K562 (cell line): ENCODE data around the gene CRABP1. TPM values are rescaled to one million over a fixed set of nuclear protein-coding genes. Genes with fewer than 3 reads are reported as not detected.

ENCODE experiments used
- ADNP ChIP-seq: fragments of 200-800 bp; sonication (Bioruptor generic); IDR thresholded peaks from 2 replicates; pipeline ENCODE4 v1.6.1; 2016; ENCODE audit warnings: missing genetic modification characterization, missing compliant biosample characterization
- CBX5 ChIP-seq: IDR thresholded peaks from 2 replicates; pipeline ENCODE4 v1.6.1; 2014; ENCODE audit warnings: low read depth, borderline replicate concordance
- EP300 ChIP-seq: IDR thresholded peaks from 2 replicates; pipeline ENCODE4 v1.6.1; 2012; ENCODE audit warnings: low read length, improper control_type of control experiment
- LARP7 ChIP-seq: fragments of 450-650 bp; IDR thresholded peaks from 2 replicates; pipeline ENCODE4 v1.6.1; 2016
- POLR2AphosphoS5 ChIP-seq: IDR thresholded peaks from 2 replicates; pipeline ENCODE4 v1.6.1; 2011; ENCODE audit warnings: mild to moderate bottlenecking, low read depth, low read length, moderate library complexity; ENCODE audit not compliant: control insufficient read depth, insufficient read depth
- RFX7 ChIP-seq: fragments of 250-450 bp; sonication (Bioruptor Pico); IDR thresholded peaks from 2 replicates; pipeline ENCODE4 v1.5.1; 2021; ENCODE audit warnings: mild to moderate bottlenecking
- SAFB2 ChIP-seq: fragments of 200-400 bp; formaldehyde crosslinking; IDR thresholded peaks from 2 replicates; pipeline ENCODE4 v1.6.1; 2018; ENCODE audit warnings: borderline replicate concordance, low read length, low read depth, moderate library complexity; ENCODE audit not compliant: severe bottlenecking
- TAF15 ChIP-seq: fragments of 200-400 bp; formaldehyde crosslinking; IDR thresholded peaks from 2 replicates; pipeline ENCODE4 v1.6.1; 2017; ENCODE audit warnings: mild to moderate bottlenecking, low read depth, low read length, moderate library complexity
- YY1 ChIP-seq, 3 experiments: IDR thresholded peaks; 2 replicates each; pipeline ENCODE4 v1.6.1; 2011; ENCODE audit warnings: low read length in 2 of 3, mild to moderate bottlenecking in 2 of 3, moderate library complexity in 2 of 3, borderline replicate concordance in 1 of 3, control low read depth in 1 of 3, low read depth in 1 of 3; ENCODE audit not compliant: insufficient read depth in 3 of 3, insufficient replicate concordance in 2 of 3, control insufficient read depth in 1 of 3, insufficient read length in 1 of 3; ENCODE audit errors: extremely low read depth in 1 of 3
- ZNF146 ChIP-seq: IDR thresholded peaks from one replicate; pipeline ENCODE4 v1.6.1; 2018; ENCODE audit warnings: missing compliant biosample characterization; ENCODE audit not compliant: unreplicated experiment
- ZNF165 ChIP-seq: fragments of 250-450 bp; sonication (Bioruptor Pico); IDR thresholded peaks from 2 replicates; pipeline ENCODE4 v1.4.0; 2020; ENCODE audit warnings: borderline replicate concordance
- polyA plus RNA-seq, 8 experiments: library from polyadenylated mRNA; depleted of rRNA in 4 of 8; stranded (reverse) in 5 of 8; unstranded in 3 of 8; fragments of >200 nt; fragmentation: Nextera tagmentation in 2 of 8; fragmentation: Illumina TruSeq in 1 of 8; extraction: Ambion mirVana in 2 of 8; extraction: Trizol in 1 of 8; gene quantifications; 2 replicates each; pipeline versions ENCODE4 v1.2.1 to v1.2.3, GENCODE V29; 2011 to 2014; ENCODE audit warnings: inconsistent platforms in 1 of 8, missing spikeins in 1 of 8
- total RNA-seq, 7 experiments: library from RNA; depleted of rRNA in 6 of 7; stranded (reverse); fragments of >200 nt in 6 of 7; fragmentation: Illumina TruSeq in 2 of 7; extraction: Trizol in 2 of 7; gene quantifications; 2 replicates each; pipeline versions ENCODE4 v1.2.1 to v1.2.3, GENCODE V29; 2011 to 2021; ENCODE audit warnings: low replicate concordance in 1 of 7
- TF ChIP-seq, protein P1 (sequence below), 3 experiments: IDR thresholded peaks in 2 of 3; conservative IDR thresholded peaks in 1 of 3; 2 replicates each; pipeline ENCODE4 v1.5.1; 2011 to 2012; ENCODE audit warnings: low read length in 3 of 3, mild to moderate bottlenecking in 3 of 3, control low read depth in 2 of 3, improper control_type of control experiment in 1 of 3, inconsistent platforms in 1 of 3, low read depth in 1 of 3, mixed read lengths in 1 of 3, moderate library complexity in 1 of 3; ENCODE audit not compliant: insufficient read depth in 2 of 3
- TF ChIP-seq, protein P2 (sequence below), 2 experiments: IDR thresholded peaks; 2 replicates each; pipeline ENCODE4 v1.6.1; 2011; ENCODE audit warnings: borderline replicate concordance in 1 of 2, control low read depth in 1 of 2, low read depth in 1 of 2, low read length in 1 of 2, mild to moderate bottlenecking in 1 of 2, mixed read lengths in 1 of 2, moderate library complexity in 1 of 2; ENCODE audit not compliant: insufficient read depth in 1 of 2, insufficient read length in 1 of 2, poor library complexity in 1 of 2, severe bottlenecking in 1 of 2; ENCODE audit errors: extremely low read depth in 1 of 2
- TF ChIP-seq, protein P3 (sequence below), 2 experiments: fragments of 450-650 bp; formaldehyde crosslinking in 1 of 2; IDR thresholded peaks; 2 replicates each; pipeline versions ENCODE4 v1.4.0 to v1.6.1; 2014 to 2020; ENCODE audit warnings: mild to moderate bottlenecking in 2 of 2, borderline replicate concordance in 1 of 2, low read depth in 1 of 2

CRABP1 gene
- total and polyA plus RNA-seq, 9 of the 15 experiments (the other 6 are each of a cell fraction or from before 2014, with no cell fraction given) = 0.60 TPM; not detected in 8

DNA sequence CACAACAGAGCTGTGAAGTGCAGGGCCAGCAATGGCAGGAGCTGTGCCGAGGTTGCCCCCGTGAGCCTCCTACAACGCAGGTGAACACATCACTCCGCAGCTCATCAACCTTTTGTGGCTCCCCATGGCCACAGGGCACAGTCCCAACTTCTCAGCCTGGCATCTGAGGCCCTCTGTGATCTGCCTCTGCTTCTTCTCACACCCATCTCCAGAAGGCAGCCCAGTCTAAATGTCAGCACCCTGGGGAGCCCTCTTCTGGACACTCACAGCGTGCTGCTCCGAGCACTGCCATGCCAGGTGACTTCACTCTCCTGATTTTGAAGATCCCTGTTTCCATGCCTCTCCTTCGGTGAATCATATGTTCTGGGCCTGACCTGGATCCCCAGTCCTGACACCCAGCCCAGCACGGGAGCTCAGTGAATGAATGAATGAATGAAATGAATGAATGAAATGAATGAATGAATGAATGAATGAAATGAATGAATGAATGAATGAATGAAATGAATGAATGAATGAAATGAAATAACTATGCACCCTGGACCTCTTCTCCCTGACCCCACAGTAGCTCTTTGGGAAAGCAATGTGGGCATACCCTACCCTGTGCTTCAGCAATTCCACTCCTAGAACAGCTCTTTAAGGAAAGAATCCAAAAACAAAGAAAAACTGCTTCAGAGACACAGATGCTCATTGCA is 22.9 kb upstream of the CRABP1 start (continued):
- TF ChIP-seq, protein P1, sequence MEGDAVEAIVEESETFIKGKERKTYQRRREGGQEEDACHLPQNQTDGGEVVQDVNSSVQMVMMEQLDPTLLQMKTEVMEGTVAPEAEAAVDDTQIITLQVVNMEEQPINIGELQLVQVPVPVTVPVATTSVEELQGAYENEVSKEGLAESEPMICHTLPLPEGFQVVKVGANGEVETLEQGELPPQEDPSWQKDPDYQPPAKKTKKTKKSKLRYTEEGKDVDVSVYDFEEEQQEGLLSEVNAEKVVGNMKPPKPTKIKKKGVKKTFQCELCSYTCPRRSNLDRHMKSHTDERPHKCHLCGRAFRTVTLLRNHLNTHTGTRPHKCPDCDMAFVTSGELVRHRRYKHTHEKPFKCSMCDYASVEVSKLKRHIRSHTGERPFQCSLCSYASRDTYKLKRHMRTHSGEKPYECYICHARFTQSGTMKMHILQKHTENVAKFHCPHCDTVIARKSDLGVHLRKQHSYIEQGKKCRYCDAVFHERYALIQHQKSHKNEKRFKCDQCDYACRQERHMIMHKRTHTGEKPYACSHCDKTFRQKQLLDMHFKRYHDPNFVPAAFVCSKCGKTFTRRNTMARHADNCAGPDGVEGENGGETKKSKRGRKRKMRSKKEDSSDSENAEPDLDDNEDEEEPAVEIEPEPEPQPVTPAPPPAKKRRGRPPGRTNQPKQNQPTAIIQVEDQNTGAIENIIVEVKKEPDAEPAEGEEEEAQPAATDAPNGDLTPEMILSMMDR (IDR thresholded peaks at IDR 0.05 in 2 of 3, conservative IDR thresholded peaks at IDR 0.05 in 1 of 3; ENCODE audit: insufficient read depth in 2 of 3, low read depth in 1 of 3, low read length in 3 of 3) = peak; percentile 47 to 54 (median 53)
- TF ChIP-seq, protein P2, sequence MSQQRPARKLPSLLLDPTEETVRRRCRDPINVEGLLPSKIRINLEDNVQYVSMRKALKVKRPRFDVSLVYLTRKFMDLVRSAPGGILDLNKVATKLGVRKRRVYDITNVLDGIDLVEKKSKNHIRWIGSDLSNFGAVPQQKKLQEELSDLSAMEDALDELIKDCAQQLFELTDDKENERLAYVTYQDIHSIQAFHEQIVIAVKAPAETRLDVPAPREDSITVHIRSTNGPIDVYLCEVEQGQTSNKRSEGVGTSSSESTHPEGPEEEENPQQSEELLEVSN (IDR thresholded peaks at IDR 0.05; ENCODE audit: borderline replicate concordance in 1 of 2, extremely low read depth in 1 of 2, insufficient read depth in 1 of 2, insufficient read length in 1 of 2, low read depth in 1 of 2, low read length in 1 of 2, poor library complexity in 1 of 2, severe bottlenecking in 1 of 2) = peak in 1 of 2 experiments; percentile 28
- no peak for TF ChIP-seq CBX5
- TF ChIP-seq RFX7 (CRISPR knock-in tag) = no peak
- no peak for TF ChIP-seq TAF15
- TF ChIP-seq EP300 = no peak
- no peak for TF ChIP-seq POLR2AphosphoS5
- no peak for TF ChIP-seq SAFB2
- TF ChIP-seq ZNF165 = no peak
- TF ChIP-seq, protein P3, sequence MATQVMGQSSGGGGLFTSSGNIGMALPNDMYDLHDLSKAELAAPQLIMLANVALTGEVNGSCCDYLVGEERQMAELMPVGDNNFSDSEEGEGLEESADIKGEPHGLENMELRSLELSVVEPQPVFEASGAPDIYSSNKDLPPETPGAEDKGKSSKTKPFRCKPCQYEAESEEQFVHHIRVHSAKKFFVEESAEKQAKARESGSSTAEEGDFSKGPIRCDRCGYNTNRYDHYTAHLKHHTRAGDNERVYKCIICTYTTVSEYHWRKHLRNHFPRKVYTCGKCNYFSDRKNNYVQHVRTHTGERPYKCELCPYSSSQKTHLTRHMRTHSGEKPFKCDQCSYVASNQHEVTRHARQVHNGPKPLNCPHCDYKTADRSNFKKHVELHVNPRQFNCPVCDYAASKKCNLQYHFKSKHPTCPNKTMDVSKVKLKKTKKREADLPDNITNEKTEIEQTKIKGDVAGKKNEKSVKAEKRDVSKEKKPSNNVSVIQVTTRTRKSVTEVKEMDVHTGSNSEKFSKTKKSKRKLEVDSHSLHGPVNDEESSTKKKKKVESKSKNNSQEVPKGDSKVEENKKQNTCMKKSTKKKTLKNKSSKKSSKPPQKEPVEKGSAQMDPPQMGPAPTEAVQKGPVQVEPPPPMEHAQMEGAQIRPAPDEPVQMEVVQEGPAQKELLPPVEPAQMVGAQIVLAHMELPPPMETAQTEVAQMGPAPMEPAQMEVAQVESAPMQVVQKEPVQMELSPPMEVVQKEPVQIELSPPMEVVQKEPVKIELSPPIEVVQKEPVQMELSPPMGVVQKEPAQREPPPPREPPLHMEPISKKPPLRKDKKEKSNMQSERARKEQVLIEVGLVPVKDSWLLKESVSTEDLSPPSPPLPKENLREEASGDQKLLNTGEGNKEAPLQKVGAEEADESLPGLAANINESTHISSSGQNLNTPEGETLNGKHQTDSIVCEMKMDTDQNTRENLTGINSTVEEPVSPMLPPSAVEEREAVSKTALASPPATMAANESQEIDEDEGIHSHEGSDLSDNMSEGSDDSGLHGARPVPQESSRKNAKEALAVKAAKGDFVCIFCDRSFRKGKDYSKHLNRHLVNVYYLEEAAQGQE (IDR thresholded peaks at IDR 0.05; ENCODE audit: borderline replicate concordance) = peak; percentile 43; the same call in 1 of the 2 replicates
- TF ChIP-seq, protein P3 (CRISPR knock-in tag; IDR thresholded peaks at IDR 0.05; ENCODE audit: low read depth) = no peak
- TF ChIP-seq YY1 (IDR thresholded peaks at IDR 0.05; ENCODE audit: borderline replicate concordance in 1 of 3, control insufficient read depth in 1 of 3, extremely low read depth in 1 of 3, insufficient read depth in 3 of 3, insufficient read length in 1 of 3, insufficient replicate concordance in 2 of 3, low read depth in 1 of 3, low read length in 2 of 3) = peak in 1 of 3 experiments; percentile 29
- peak; percentile 32; the same call in 1 of the 2 replicates for TF ChIP-seq ADNP (tag)
- no peak for TF ChIP-seq ZNF146 (CRISPR knock-in tag)
- no peak for TF ChIP-seq LARP7
